Measurements from ENCODE around the gene VSTM4. TPM values are rescaled to one million over a fixed set of nuclear protein-coding genes. Genes with fewer than 3 reads are reported as not detected.

The VSTM4 gene
- total and polyA plus RNA-seq, 11 donors = 5.6 to 22.1 (median 15.8) TPM

- Histone ChIP-seq H3K4me1 (peaks cover 0 to 6% (median 4%) of the 10 kb centered on the region in 12 donors), H3K27ac (no peak overlapping the region), H3K27me3 (no peaks in the 10 kb centered on the region), H3K36me3 (no peaks in the 10 kb centered on the region), H3K4me3 (no peak overlapping the region), H3K9me3 (no peaks in the 10 kb centered on the region)
- intact Hi-C loops (cut with DNase I) = loop anchor here (2.0 to 10.0 kb wide), 13 partner anchors 125 to 535 kb away; partner anchors contain the start of gene VSTM4 (in 3 of the 10)
- DNase-seq = no peak
- TF ChIP-seq CTCF (IDR thresholded peaks at IDR 0.05) (no peak), POLR2A (IDR thresholded peaks at IDR 0.05) (no peak)
- 90 to 96% (median 93%) methylated on average over 5 of the region's 5 CpGs for WGBS, 4 donors
- no peak for ATAC-seq
These were observed 132.7 kb downstream of the VSTM4 start for GRCh38 chr10:48982584-48982983.

GRCh38 chr10:48981310-48981907 lies 133.9 kb downstream of the VSTM4 start:
- Histone ChIP-seq H3K36me3 (no peaks in the 10 kb centered on the region), H3K27me3 (no peaks in the 10 kb centered on the region), H3K4me3 (no peak overlapping the region), H3K9me3 (no peaks in the 10 kb centered on the region), H3K27ac (no peak overlapping the region), H3K4me1 (peaks cover 0 to 6% (median 4%) of the 10 kb centered on the region in 12 donors)
- peak; percentile 69 to 93 (median 86) for ATAC-seq
- 27 to 36% (median 32%) methylated on average over 7 to 12 of the region's 12 CpGs for WGBS, 4 donors
- peak; percentile 79 to 93 (median 88) for TF ChIP-seq CTCF (IDR thresholded peaks at IDR 0.05)
- no peak for TF ChIP-seq POLR2A (IDR thresholded peaks at IDR 0.05)
- intact Hi-C loops (cut with DNase I) = loop anchor here (2.0 to 10.0 kb wide), 14 partner anchors 126 to 537 kb away; partner anchors contain the start of gene VSTM4 (in 3 of the 10)
- peak in 4 of 5 donors; percentile 60 to 68 (median 61) for DNase-seq

GRCh38 chr10:48978318-48978717 lies 137.0 kb downstream of the VSTM4 start:
- TF ChIP-seq CTCF (IDR thresholded peaks at IDR 0.05) (no peak), POLR2A (IDR thresholded peaks at IDR 0.05) (no peak)
- peaks cover 0 to 6% (median 4%) of the 10 kb centered on the region in 12 donors for H3K4me1 ChIP-seq
- ATAC-seq (no peak), DNase-seq (no peak)
- no peak overlapping the region for H3K4me3 ChIP-seq
- intact Hi-C loops (cut with DNase I) = loop anchor here in 6 of 10 donors (2.0 to 10.0 kb wide), 6 partner anchors 184 to 426 kb away; no protein-coding TSS in a partner anchor
- no peaks in the 10 kb centered on the region for H3K27me3 ChIP-seq
- H3K9me3 ChIP-seq = no peaks in the 10 kb centered on the region
- H3K27ac ChIP-seq = no peak overlapping the region
- H3K36me3 ChIP-seq = no peaks in the 10 kb centered on the region
- 73 to 93% (median 92%) methylated on average over 2 to 5 of the region's 5 CpGs for WGBS, 4 donors

GRCh38 chr10:48976196-48976595 lies 139.1 kb downstream of the VSTM4 start:
- no peaks in the 10 kb centered on the region for H3K9me3 ChIP-seq
- DNase-seq = peak in 1 of 5 donors; percentile 38
- ATAC-seq = peak in 3 of 4 donors; percentile 67 to 73 (median 70)
- no peaks in the 10 kb centered on the region for H3K27me3 ChIP-seq
- no peak overlapping the region for H3K4me3 ChIP-seq
- peak in 10 of 12 donors; percentile 20 to 53 (median 38) for TF ChIP-seq CTCF (IDR thresholded peaks at IDR 0.05)
- no peak for TF ChIP-seq POLR2A (IDR thresholded peaks at IDR 0.05)
- peaks cover 0 to 1% (median 0%) of the 10 kb centered on the region in 12 donors for H3K4me1 ChIP-seq
- H3K36me3 ChIP-seq = no peaks in the 10 kb centered on the region
- H3K27ac ChIP-seq = no peak overlapping the region
- intact Hi-C loops (cut with DNase I) = loop anchor here in 6 of 10 donors (5.0 to 10.0 kb wide), 5 partner anchors 186 to 429 kb away; no protein-coding TSS in a partner anchor

Data from heart left ventricle (tissue), 16 donors.